ENCODE results near the gene CYCS. TPM values are rescaled to one million over a fixed set of nuclear protein-coding genes. Genes with fewer than 3 reads are reported as not detected.
A peak's percentile ranks its signal among the peaks of the same experiment; 100 is the strongest.

The CYCS gene
- total RNA-seq, 2 donors from 2014 or later: 134 to 282 TPM

DNA sequence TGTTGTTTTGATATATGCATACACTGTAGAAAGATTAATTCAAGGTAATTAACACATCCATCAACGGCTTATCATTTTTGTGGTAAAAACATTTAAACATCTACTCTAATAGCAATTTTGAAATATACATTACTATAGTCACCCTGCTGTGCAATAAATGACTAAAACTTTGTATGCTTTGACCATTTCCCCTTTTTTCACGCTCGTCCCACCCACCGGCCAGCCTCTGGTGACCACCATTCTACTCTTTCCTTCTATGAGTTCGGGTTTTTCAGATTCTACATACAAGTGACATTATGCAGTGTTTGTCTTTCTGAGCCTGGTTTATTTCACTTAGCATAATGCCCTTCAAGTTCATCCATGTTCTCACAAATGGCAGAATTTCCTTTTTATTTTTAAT lies 21.3 kb downstream of the CYCS start:
- Histone ChIP-seq H3K27ac (no peak overlapping the region), H3K4me1 (no peaks in the 10 kb centered on the region), H3K4me3 (no peak overlapping the region), H3K9me3 (no peaks in the 10 kb centered on the region), H3K27me3 (no peaks in the 10 kb centered on the region), H3K36me3 (no peaks in the 10 kb centered on the region)
- no peak for DNase-seq (ENCODE audit: low spot score)
- TF ChIP-seq, protein P1, sequence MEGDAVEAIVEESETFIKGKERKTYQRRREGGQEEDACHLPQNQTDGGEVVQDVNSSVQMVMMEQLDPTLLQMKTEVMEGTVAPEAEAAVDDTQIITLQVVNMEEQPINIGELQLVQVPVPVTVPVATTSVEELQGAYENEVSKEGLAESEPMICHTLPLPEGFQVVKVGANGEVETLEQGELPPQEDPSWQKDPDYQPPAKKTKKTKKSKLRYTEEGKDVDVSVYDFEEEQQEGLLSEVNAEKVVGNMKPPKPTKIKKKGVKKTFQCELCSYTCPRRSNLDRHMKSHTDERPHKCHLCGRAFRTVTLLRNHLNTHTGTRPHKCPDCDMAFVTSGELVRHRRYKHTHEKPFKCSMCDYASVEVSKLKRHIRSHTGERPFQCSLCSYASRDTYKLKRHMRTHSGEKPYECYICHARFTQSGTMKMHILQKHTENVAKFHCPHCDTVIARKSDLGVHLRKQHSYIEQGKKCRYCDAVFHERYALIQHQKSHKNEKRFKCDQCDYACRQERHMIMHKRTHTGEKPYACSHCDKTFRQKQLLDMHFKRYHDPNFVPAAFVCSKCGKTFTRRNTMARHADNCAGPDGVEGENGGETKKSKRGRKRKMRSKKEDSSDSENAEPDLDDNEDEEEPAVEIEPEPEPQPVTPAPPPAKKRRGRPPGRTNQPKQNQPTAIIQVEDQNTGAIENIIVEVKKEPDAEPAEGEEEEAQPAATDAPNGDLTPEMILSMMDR (IDR thresholded peaks at IDR 0.05): no peak

DNA sequence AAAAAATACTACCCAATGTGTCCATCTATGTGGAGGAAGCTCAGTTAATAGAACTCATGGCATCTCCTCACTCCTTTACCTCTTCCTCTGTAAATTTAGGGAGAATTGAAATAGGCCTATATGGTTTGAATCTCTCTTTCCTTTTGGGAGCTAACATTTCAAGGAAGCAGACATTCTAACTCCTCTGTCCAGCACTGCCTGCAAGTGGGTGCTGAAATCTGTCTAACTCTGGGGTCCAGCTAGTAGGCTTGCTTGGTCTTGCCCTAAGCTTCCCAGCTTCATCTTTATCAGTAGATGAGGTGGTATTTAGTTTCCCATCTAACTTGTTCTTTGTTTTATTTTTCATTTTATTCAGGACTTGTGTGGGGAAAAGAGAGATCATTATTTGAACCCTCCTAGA lies 23.2 kb downstream of the CYCS start:
- Histone ChIP-seq H3K27ac (no peak overlapping the region), H3K9me3 (no peaks in the 10 kb centered on the region), H3K4me1 (no peaks in the 10 kb centered on the region), H3K4me3 (no peak overlapping the region), H3K36me3 (no peaks in the 10 kb centered on the region), H3K27me3 (no peaks in the 10 kb centered on the region)
- TF ChIP-seq, protein P1 (IDR thresholded peaks at IDR 0.05): no peak
- no peak for DNase-seq (ENCODE audit: low spot score)

GRCh38 chr7:25098096-25099046 lies 26.7 kb downstream of the CYCS start:
- DNase-seq (ENCODE audit: low spot score): no peak
- Histone ChIP-seq H3K36me3 (no peaks in the 10 kb centered on the region), H3K4me1 (no peaks in the 10 kb centered on the region), H3K9me3 (no peaks in the 10 kb centered on the region), H3K27ac (no peak overlapping the region), H3K4me3 (no peak overlapping the region), H3K27me3 (no peaks in the 10 kb centered on the region)
- TF ChIP-seq, protein P1 (IDR thresholded peaks at IDR 0.05): peak; percentile 78 to 86

- no peaks in the 10 kb centered on the region for H3K4me1 ChIP-seq
- no peak for DNase-seq (ENCODE audit: low spot score)
Observed at GRCh38 chr7:25095516-25096345, 29.3 kb downstream of the CYCS start.

DNA sequence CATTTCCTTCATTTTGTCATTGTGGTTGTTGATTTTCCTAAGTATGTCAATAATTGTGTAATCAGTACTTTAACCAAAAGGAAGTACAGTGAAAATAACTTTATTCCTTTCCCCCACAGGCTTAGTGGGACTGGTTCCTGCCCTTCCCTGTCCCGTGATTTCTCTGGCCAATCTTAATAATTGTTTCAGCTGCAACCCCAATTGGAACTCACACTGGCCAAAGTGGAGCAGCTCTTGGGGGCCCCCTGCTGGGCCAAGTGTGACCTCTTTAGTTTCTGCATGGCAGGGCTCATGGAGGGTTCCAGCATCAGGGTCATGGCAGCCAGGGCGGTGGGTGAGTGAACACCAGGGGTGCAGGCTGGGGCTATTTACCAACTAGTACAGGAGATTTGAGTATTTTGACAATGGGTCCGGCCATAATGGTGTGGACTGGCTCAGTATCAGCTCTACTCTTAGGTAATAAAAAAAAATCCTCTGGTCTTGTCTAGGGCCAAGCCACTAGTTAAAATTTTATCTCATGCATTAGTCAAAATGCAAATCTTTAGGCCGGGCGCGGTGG lies 31.7 kb downstream of the CYCS start:
- DNase-seq (ENCODE audit: low spot score): peak; percentile 68
- no peaks in the 10 kb centered on the region for H3K4me1 ChIP-seq
- H3K9me3 ChIP-seq: no peaks in the 10 kb centered on the region
- TF ChIP-seq, protein P1 (IDR thresholded peaks at IDR 0.05): peak; percentile 41 to 74
- H3K4me3 ChIP-seq: no peak overlapping the region
- H3K27me3 ChIP-seq: no peaks in the 10 kb centered on the region
- no peaks in the 10 kb centered on the region for H3K36me3 ChIP-seq
- H3K27ac ChIP-seq: no peak overlapping the region

More at GRCh38 chr7:25095516-25096345, 29.3 kb downstream of the CYCS start:
- TF ChIP-seq, protein P1 (IDR thresholded peaks at IDR 0.05): no peak
- Histone ChIP-seq H3K27me3 (no peaks in the 10 kb centered on the region), H3K4me3 (no peak overlapping the region), H3K27ac (no peak overlapping the region), H3K36me3 (no peaks in the 10 kb centered on the region), H3K9me3 (no peaks in the 10 kb centered on the region)

All from right atrium auricular region (tissue), 2 donors.